Mucosa of descending colon (tissue), 3 donors: Measurements from ENCODE around the gene PDE4D. TPM values are rescaled to one million over a fixed set of nuclear protein-coding genes. Genes with fewer than 3 reads are reported as not detected.

ENCODE experiments used
- ATAC-seq: fragments of 200-7000 bp; cut with Tn5 transposase; one replicate; pipeline ENCODE4 v1.9.1; 2020; ENCODE audit warnings: mild to moderate bottlenecking, moderate library complexity
- DNase-seq, 3 donors: peaks; one replicate each; pipeline ENCODE4 v3.0.0-alpha.2; 2020
- H3K36me3 ChIP-seq: fragments of 200-600 bp; one replicate; pipeline ENCODE4 v1.8.0; 2021; ENCODE audit warnings: low read depth, mild to moderate bottlenecking
- H3K4me1 ChIP-seq: fragments of 200-600 bp; one replicate; pipeline ENCODE4 v1.8.0; 2021; ENCODE audit warnings: low read depth, mild to moderate bottlenecking
- H3K4me3 ChIP-seq: fragments of 200-600 bp; one replicate; pipeline ENCODE4 v1.8.0; 2021; ENCODE audit warnings: mild to moderate bottlenecking
- H3K9me3 ChIP-seq: fragments of 200-600 bp; one replicate; pipeline ENCODE4 v1.8.0; 2021; ENCODE audit warnings: mild to moderate bottlenecking
- CTCF ChIP-seq: fragments of 200-600 bp; IDR thresholded peaks from one replicate; pipeline ENCODE4 v1.8.0; 2022; ENCODE audit warnings: antibody characterized with exemption, mild to moderate bottlenecking
- intact Hi-C, 2 donors: fragments of 100-400 bp; cut with DNase I in 1 of 2; cut with micrococcal nuclease in 1 of 2; formaldehyde crosslinking; loops; one replicate each; pipeline versions ENCODE4 v1.11.0 to v1.11.1; 2022; cut with DNase I, micrococcal nuclease
- total RNA-seq, 3 donors: library from RNA; stranded (reverse); fragmentation: NEBNext Ultra II Directional in 2 of 3; extraction: Animal tissue kit (Norgen Biotek cat#: 25700) in 2 of 3; gene quantifications; one replicate each; pipeline versions ENCODE4 v1.2.1 to v1.2.4, GENCODE V29; 2021 to 2023
- donor health status: DM: no; HTN: no; CAD: no; lungs with moderate emphysema.
- donor health status: DM: no; HTN: no; CAD: no.
- donor health status: DM: no; HTN: yes; CAD: no.

The PDE4D gene
- total RNA-seq, 3 donors from 2014 or later = 37.9 to 137 (median 100) TPM

- DNase-seq = no peak
- no peak for TF ChIP-seq CTCF
- ATAC-seq = no peak
- H3K4me1 ChIP-seq = no peaks in the 10 kb centered on the region
- H3K36me3 ChIP-seq = no peaks in the 10 kb centered on the region
- H3K9me3 ChIP-seq = no peaks in the 10 kb centered on the region
- H3K4me3 ChIP-seq = no peak overlapping the region
- intact Hi-C loops = no loop called here
Observed at GRCh38 chr5:59773294-59773693, 120.2 kb downstream of the PDE4D start.

DNA sequence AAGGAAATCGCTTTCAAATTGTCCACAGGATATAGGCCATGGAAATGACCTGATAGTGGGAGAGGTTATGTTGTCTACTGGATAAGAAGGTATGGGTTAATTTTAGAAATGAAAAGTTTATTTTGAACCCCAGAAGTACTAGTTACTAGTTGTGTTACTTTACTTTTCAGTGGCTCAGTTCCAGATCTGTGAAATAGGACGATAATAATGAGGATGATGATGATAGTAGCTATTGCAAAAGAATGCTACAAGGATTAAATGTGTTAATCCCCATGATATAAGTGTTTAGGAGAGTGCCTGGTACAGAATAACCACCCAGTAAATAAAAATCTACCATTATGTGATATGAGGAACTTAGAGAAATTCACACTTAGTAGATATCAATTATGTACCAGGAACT, 120.8 kb downstream of the PDE4D start:
- no peak overlapping the region for H3K4me3 ChIP-seq
- no peaks in the 10 kb centered on the region for H3K9me3 ChIP-seq
- intact Hi-C loops = no loop called here
- no peak for DNase-seq
- no peaks in the 10 kb centered on the region for H3K4me1 ChIP-seq
- TF ChIP-seq CTCF = no peak
- no peaks in the 10 kb centered on the region for H3K36me3 ChIP-seq
- no peak for ATAC-seq

DNA sequence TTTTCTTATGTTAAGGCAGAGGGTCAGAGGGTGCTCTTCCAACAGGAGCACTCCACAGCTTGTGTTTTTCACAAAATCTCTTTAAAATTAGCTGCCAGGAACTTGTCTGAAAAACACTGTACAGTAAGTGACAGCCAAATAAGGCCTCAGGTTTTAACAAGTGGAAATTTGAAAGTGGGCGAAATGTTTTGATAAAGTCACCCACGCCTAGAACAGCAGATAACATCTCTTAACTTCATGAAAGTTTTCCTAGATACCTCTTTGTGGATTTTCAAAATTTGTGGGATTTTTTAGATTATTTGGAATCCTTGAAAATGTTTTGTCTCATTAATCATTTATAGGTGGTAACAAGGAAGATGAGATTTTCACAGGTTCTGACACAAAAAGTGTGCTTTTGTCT, 121.3 kb downstream of the PDE4D start:
- H3K9me3 ChIP-seq = no peaks in the 10 kb centered on the region
- no peaks in the 10 kb centered on the region for H3K36me3 ChIP-seq
- H3K4me1 ChIP-seq = no peaks in the 10 kb centered on the region
- no peak for ATAC-seq
- intact Hi-C loops = no loop called here
- H3K4me3 ChIP-seq = no peak overlapping the region
- no peak for TF ChIP-seq CTCF
- DNase-seq = no peak

DNA sequence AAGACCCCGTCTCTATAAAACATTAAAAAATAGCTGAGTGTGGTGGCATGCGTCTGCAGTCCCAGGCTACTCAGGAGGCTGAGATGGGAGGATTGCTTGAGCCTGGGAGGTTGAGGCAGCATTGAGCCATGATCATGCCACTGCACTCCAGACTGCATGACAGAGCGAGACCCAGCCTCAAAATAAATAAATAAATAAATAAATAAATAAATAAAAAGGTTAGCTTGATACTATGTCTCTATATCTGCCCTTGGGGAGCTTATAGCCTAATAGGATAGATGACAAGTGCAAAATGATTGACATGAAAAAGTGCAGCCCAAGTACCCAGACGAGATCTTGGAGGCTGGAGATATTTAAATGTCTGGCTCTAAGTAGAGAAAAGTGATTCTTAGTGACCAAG, 122.6 kb downstream of the PDE4D start:
- ATAC-seq = no peak
- no peak for TF ChIP-seq CTCF
- intact Hi-C loops = no loop called here

GRCh38 chr5:59769832-59770231, 123.7 kb downstream of the PDE4D start:
- Histone ChIP-seq H3K36me3 (no peaks in the 10 kb centered on the region), H3K9me3 (no peaks in the 10 kb centered on the region), H3K4me1 (no peaks in the 10 kb centered on the region), H3K4me3 (no peak overlapping the region)
- intact Hi-C loops = no loop called here
- no peak for TF ChIP-seq CTCF
- no peak for DNase-seq
- no peak for ATAC-seq

More for the DNA sequence above, 122.6 kb downstream of the PDE4D start:
- H3K36me3 ChIP-seq = no peaks in the 10 kb centered on the region
- no peaks in the 10 kb centered on the region for H3K9me3 ChIP-seq
- no peak for DNase-seq
- no peak overlapping the region for H3K4me3 ChIP-seq
- H3K4me1 ChIP-seq = no peaks in the 10 kb centered on the region

DNA sequence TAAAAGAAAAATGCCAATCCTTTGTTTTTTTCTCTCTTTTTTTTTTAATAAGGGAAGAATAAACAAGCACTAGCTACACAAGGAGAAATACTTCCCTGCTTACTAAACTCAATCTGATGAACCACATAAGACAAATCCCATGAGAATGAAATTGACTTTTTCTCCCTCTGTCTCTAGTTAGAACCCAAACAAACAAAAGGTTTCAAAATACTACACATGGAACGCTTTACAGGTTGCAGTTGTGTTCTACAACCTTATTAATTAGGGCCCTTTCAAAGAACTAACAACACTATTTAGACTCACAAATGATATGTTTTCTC, 124.5 kb downstream of the PDE4D start:
- Histone ChIP-seq H3K9me3 (no peaks in the 10 kb centered on the region), H3K4me3 (no peak overlapping the region), H3K4me1 (no peaks in the 10 kb centered on the region), H3K36me3 (no peaks in the 10 kb centered on the region)
- DNase-seq = no peak
- no peak for TF ChIP-seq CTCF
- ATAC-seq = no peak
- intact Hi-C loops = no loop called here
